Bone marrow (tissue), 2 donors: Measurements from ENCODE around the gene ABCG4.

ENCODE experiments used
- DNase-seq, 2 donors: peaks; one replicate each; lab custom pipeline; 2025; lab: John Stamatoyannopoulos, UW

ABCG4 gene

GRCh38 chr11:119206511-119207414, 57.9 kb downstream of the ABCG4 start:
- DNase-seq: peak; percentile 6 to 75

GRCh38 chr11:119207415-119207960, 58.6 kb downstream of the ABCG4 start:
- no peak for DNase-seq

GRCh38 chr11:119209186-119209585, 60.3 kb downstream of the ABCG4 start:
- no peak for DNase-seq

DNA sequence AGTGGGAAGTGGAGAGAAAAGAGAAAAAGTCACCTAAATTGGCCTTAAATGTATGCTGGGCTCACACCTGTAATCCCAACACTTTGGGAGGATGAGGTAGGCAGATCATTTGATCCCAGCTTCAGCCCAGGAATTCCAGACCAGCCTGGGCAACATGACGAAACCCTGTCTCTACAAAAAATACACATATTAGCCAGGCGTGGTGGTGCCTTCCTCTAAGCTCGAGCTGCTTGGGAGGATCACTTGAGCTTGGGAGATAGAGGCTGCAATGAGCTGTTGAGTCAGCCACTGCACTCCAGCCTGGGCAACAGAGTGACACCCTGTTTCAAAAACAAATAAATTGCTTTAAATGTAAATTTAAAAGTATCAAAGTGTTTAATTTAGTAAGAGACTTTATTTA, 61.2 kb downstream of the ABCG4 start:
- DNase-seq: no peak
